ENCODE measurements around the gene FYN. TPM values are rescaled to one million over a fixed set of nuclear protein-coding genes. Genes with fewer than 3 reads are reported as not detected.
A peak's percentile ranks its signal among the peaks of the same experiment; 100 is the strongest.

The FYN gene
- total RNA-seq, 4 donors from 2014 or later, result 56.3 to 96.4 (median 81.8) TPM

DNA sequence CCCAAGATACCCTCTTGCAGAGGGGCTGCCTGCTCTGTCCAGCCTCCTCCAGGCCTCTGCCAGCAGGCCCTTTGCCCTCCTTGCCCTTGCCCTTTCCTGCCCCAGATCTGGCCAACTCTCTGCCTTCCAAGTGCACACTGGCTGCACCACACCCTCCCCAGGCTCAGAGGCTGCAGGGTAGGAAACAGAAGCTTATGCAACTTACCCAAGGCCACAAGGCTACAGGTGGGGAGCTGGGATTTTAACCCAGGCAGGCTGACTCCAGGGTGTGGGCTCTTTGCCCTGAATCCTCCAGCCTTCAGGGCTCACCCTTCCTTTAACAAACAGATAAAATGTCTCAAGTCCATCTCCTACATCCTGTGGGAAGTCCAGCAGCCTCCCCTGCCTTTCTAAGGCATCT lies 253.1 kb downstream of the FYN start:
- DNase-seq (ENCODE audit: low spot score in 2 of 2), result peak in 1 of 2 donors; percentile 83
- intact Hi-C loops (cut with DNase I; ENCODE audit: low total_unique reads), result no loop called here
- no peak overlapping the region for H3K4me3 ChIP-seq (ENCODE audit: low read depth, poor library complexity, severe bottlenecking)
- TF ChIP-seq, protein P1, sequence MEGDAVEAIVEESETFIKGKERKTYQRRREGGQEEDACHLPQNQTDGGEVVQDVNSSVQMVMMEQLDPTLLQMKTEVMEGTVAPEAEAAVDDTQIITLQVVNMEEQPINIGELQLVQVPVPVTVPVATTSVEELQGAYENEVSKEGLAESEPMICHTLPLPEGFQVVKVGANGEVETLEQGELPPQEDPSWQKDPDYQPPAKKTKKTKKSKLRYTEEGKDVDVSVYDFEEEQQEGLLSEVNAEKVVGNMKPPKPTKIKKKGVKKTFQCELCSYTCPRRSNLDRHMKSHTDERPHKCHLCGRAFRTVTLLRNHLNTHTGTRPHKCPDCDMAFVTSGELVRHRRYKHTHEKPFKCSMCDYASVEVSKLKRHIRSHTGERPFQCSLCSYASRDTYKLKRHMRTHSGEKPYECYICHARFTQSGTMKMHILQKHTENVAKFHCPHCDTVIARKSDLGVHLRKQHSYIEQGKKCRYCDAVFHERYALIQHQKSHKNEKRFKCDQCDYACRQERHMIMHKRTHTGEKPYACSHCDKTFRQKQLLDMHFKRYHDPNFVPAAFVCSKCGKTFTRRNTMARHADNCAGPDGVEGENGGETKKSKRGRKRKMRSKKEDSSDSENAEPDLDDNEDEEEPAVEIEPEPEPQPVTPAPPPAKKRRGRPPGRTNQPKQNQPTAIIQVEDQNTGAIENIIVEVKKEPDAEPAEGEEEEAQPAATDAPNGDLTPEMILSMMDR (IDR thresholded peaks at IDR 0.05), result no peak
- TF ChIP-seq POLR2A (IDR thresholded peaks at IDR 0.05), result no peak

- intact Hi-C loops (cut with DNase I; ENCODE audit: low total_unique reads), result no loop called here
- no peak for TF ChIP-seq POLR2A (IDR thresholded peaks at IDR 0.05)
- TF ChIP-seq, protein P1 (IDR thresholded peaks at IDR 0.05), result no peak
- DNase-seq (ENCODE audit: low spot score in 2 of 2), result no peak
- 86 to 95% methylated on average over 6 of the region's 6 CpGs for WGBS, 2 donors
- no peak overlapping the region for H3K4me3 ChIP-seq (ENCODE audit: low read depth, poor library complexity, severe bottlenecking)
These were observed 254.8 kb downstream of the FYN start for GRCh38 chr6:111618407-111618806.

DNA sequence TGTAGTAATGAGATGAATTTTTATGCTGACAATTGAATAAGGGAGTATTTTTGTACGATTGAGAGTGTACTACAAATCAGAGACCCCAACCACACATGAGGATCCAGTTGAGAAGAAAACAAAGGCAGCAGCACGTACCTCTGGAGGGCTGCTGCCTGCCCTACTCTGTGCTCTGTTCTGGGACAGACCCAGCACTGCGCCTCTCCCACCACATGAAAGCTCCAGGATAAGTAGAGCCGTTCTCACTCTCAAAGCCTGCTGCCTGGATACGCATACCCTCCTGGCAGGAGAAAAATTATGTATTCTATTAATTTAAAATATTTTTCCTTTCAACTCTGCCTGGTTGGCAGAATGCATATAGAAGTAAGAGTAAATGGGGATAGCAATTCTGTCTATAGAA lies 256.1 kb downstream of the FYN start:
- no peak for TF ChIP-seq POLR2A (IDR thresholded peaks at IDR 0.05)
- TF ChIP-seq, protein P1 (IDR thresholded peaks at IDR 0.05), result no peak
- no peak overlapping the region for H3K4me3 ChIP-seq (ENCODE audit: low read depth, poor library complexity, severe bottlenecking)
- no peak for DNase-seq (ENCODE audit: low spot score in 2 of 2)
- intact Hi-C loops (cut with DNase I; ENCODE audit: low total_unique reads), result no loop called here
- whole genome bisulfite sequencing, 2 donors, result 87 to 92% methylated on average over 5 of the region's 5 CpGs

DNA sequence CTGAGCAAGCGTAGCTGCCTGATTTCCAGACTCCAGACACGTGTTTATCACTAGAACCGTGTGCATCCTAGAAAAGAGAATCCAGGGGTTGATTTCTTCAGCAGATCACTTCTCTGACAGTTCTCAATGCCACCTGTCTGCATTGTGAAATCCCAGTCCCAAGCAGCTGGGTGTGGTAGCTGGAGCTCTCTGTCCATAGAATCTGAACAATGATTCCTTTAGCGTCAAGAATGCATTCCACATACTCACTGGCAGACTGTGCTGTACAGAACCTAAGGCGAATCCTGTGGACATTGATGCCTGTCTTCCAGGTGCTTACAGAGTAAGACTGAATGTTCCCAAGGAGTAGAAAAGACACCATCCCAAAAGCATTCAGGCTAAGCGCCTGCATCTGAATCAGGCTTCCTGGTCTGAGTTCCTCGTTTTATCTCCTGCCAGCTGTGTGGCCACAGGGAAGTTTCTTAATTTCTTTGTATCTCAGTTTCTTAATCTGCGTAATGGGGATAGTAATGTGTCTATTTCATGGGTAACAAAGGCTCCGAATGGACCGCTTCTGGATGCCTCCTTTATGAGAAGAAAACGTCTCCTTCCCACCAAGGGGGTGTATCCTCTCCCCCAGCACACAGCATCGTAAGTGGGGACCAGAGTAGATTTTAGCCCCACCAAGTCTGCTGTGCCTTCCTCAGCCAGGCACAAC lies 257.2 kb downstream of the FYN start:
- H3K4me3 ChIP-seq (ENCODE audit: low read depth, poor library complexity, severe bottlenecking), result no peak overlapping the region
- WGBS, 2 donors, result 82 to 83% methylated on average over 12 of the region's 12 CpGs
- intact Hi-C loops (cut with DNase I; ENCODE audit: low total_unique reads), result no loop called here
- DNase-seq (ENCODE audit: low spot score in 2 of 2), result peak in 1 of 2 donors; percentile 32
- TF ChIP-seq POLR2A (IDR thresholded peaks at IDR 0.05), result no peak
- TF ChIP-seq, protein P1 (IDR thresholded peaks at IDR 0.05), result no peak

- intact Hi-C loops (cut with DNase I; ENCODE audit: low total_unique reads), result no loop called here
These were observed 258.2 kb downstream of the FYN start for GRCh38 chr6:111614833-111615582.

More at GRCh38 chr6:111614833-111615582, 258.2 kb downstream of the FYN start:
- 57 to 60% methylated on average over 12 of the region's 12 CpGs for WGBS, 2 donors
- no peak overlapping the region for H3K4me3 ChIP-seq (ENCODE audit: low read depth, poor library complexity, severe bottlenecking)
- peak in 1 of 2 donors; percentile 72 for DNase-seq (ENCODE audit: low spot score in 2 of 2)
- TF ChIP-seq POLR2A (IDR thresholded peaks at IDR 0.05), result no peak
- TF ChIP-seq, protein P1 (IDR thresholded peaks at IDR 0.05), result no peak
